GM23248 (cell line): ENCODE results near the gene ZFX. TPM values are rescaled to one million over a fixed set of nuclear protein-coding genes. Genes with fewer than 3 reads are reported as not detected.
A peak's percentile ranks its signal among the peaks of the same experiment; 100 is the strongest.

Experiments used
- DNase-seq: peaks from one replicate; pipeline ENCODE4 v3.0.0-alpha.2; 2015
- H2AFZ ChIP-seq: fragments of 200-600 bp; sonication (generic); 2 replicates; pipeline ENCODE4 v1.6.1; 2016; ENCODE audit warnings: antibody characterized with exemption
- H3F3A ChIP-seq: fragments of 200-600 bp; sonication (generic); 2 replicates; pipeline ENCODE4 v1.6.1; 2016; ENCODE audit warnings: mild to moderate bottlenecking, antibody characterized with exemption, mixed run types; ENCODE audit not compliant: insufficient read depth
- H3K27ac ChIP-seq: fragments of 200-600 bp; sonication (generic); 2 replicates; pipeline ENCODE4 v1.5.1; 2016; ENCODE audit warnings: mild to moderate bottlenecking
- H3K27me3 ChIP-seq: fragments of 200-600 bp; sonication (generic); replicated peaks from 2 replicates; pipeline ENCODE4 v1.6.1; 2016; ENCODE audit warnings: mild to moderate bottlenecking; ENCODE audit not compliant: insufficient read depth
- H3K36me3 ChIP-seq: fragments of 200-600 bp; sonication (generic); 2 replicates; pipeline ENCODE4 v1.6.1; 2016; ENCODE audit warnings: low read depth, mild to moderate bottlenecking
- H3K4me1 ChIP-seq: fragments of 200-600 bp; sonication (generic); 2 replicates; pipeline ENCODE4 v1.6.1; 2016; ENCODE audit warnings: mild to moderate bottlenecking; ENCODE audit not compliant: insufficient read depth
- H3K4me2 ChIP-seq: fragments of 200-600 bp; sonication (generic); one replicate; pipeline ENCODE4 v1.6.1; 2016; ENCODE audit warnings: mild to moderate bottlenecking; ENCODE audit not compliant: unreplicated experiment
- H3K4me3 ChIP-seq: fragments of 200-600 bp; sonication (generic); 2 replicates; pipeline ENCODE4 v1.5.1; 2016; ENCODE audit warnings: mild to moderate bottlenecking
- H3K79me2 ChIP-seq: fragments of 200-600 bp; sonication (generic); 2 replicates; pipeline ENCODE4 v1.6.1; 2016; ENCODE audit warnings: mild to moderate bottlenecking; ENCODE audit not compliant: insufficient read depth
- H3K9ac ChIP-seq: fragments of 200-600 bp; sonication (generic); 2 replicates; pipeline ENCODE4 v1.6.1; 2016; ENCODE audit warnings: mild to moderate bottlenecking
- H3K9me2 ChIP-seq: fragments of 200-600 bp; sonication (generic); 2 replicates; pipeline ENCODE4 v1.6.1; 2016; ENCODE audit warnings: mixed run types, mild to moderate bottlenecking, moderate library complexity; ENCODE audit not compliant: insufficient read depth
- H3K9me3 ChIP-seq: fragments of 200-600 bp; sonication (generic); one replicate; pipeline ENCODE4 v1.6.1; 2017; ENCODE audit warnings: low read depth
- H4K20me1 ChIP-seq: fragments of 200-600 bp; sonication (generic); 2 replicates; pipeline ENCODE4 v1.6.0; 2016; ENCODE audit not compliant: insufficient read depth
- EZH2 ChIP-seq: fragments of 200-600 bp; sonication (generic); IDR thresholded peaks from 2 replicates; pipeline ENCODE4 v1.6.1; 2018; ENCODE audit warnings: antibody characterized with exemption, mild to moderate bottlenecking; ENCODE audit not compliant: insufficient read depth, poor library complexity, severe bottlenecking
- EZH2phosphoT487 ChIP-seq: fragments of 200-600 bp; sonication (generic); IDR thresholded peaks from 2 replicates; pipeline ENCODE4 v1.6.1; 2018; ENCODE audit warnings: antibody characterized with exemption, moderate library complexity, mild to moderate bottlenecking, low read depth; ENCODE audit not compliant: insufficient read depth
- WGBS, 2 experiments: methylation state at CpG; one replicate each; pipeline ENCODE4 v1.1.6; 2015 to 2017; ENCODE audit warnings: low lambda C conversion rate in 2 of 2, low coverage in 1 of 2; ENCODE audit errors: missing lambda C conversion rate in 2 of 2; 5-methylcytosine and 5-hydroxymethylcytosine counted together
- in situ Hi-C: fragments of 300-500 bp; cut with MboI; formaldehyde crosslinking; loops from 2 replicates; pipeline ENCODE4 v1.15.0; 2020
- polyA plus RNA-seq: library from polyadenylated mRNA; unstranded; fragments of >200 nt; fragmentation: Nextera tagmentation; extraction: Ambion mirVana; gene quantifications from 2 replicates; pipeline ENCODE4 v1.2.1, GENCODE V29; 2016
- total RNA-seq: library from RNA; depleted of rRNA; stranded (reverse); fragments of >200 nt; shearing (Covaris generic); gene quantifications from 2 replicates; pipeline ENCODE4 v1.2.3, GENCODE V29; 2014

Gene ZFX
- total and polyA plus RNA-seq, 2 experiments from 2014 or later: 19.6 to 24.1 TPM

DNA sequence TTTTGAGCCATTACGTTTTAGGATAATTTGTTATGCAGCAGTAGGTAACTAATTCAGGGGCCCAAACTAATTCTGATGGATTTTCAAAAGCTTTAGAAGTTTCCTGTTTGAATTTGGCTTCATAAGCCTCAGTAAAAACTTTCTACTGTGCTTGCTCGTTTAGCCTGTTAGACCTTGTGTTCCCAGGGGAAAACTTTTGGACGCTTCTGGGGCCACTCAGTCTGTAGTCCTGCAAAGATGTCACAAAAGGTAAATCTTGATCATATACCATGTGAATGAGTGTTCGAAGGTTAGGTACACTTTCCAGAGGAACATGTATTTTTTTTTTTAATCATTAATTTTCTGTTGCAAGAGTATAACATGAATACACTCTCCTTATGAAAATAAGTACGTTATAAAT lies 93.7 kb downstream of the ZFX start:
- WGBS, 2 experiments: 19 to 24% methylated on average over 5 of the region's 5 CpGs
- DNase-seq: no peak
- TF ChIP-seq EZH2phosphoT487: no peak
- no peak for TF ChIP-seq EZH2
- Histone ChIP-seq H3K4me3 (no peak overlapping the region), H3K9ac (peak overlapping the region; percentile 65), H3K4me1 (peaks cover 34% of the 10 kb centered on the region), H3K36me3 (no peaks in the 10 kb centered on the region), H3K27ac (peak overlapping the region; percentile 84), H3K27me3 (no peaks in the 10 kb centered on the region), H3F3A (peaks cover 34% of the 10 kb centered on the region), H3K4me2 (peak overlapping the region; percentile 12), H3K9me3 (no peaks in the 10 kb centered on the region), H3K9me2 (no peaks in the 10 kb centered on the region), H2AFZ (peak overlapping the region; percentile 45; the same call in 1 of the 2 replicates), H4K20me1 (no peaks in the 10 kb centered on the region), H3K79me2 (no peaks in the 10 kb centered on the region)
- in situ Hi-C loops: loop anchor here (25.0 kb wide), 1 partner anchor 156 kb away; no protein-coding TSS in a partner anchor

DNA sequence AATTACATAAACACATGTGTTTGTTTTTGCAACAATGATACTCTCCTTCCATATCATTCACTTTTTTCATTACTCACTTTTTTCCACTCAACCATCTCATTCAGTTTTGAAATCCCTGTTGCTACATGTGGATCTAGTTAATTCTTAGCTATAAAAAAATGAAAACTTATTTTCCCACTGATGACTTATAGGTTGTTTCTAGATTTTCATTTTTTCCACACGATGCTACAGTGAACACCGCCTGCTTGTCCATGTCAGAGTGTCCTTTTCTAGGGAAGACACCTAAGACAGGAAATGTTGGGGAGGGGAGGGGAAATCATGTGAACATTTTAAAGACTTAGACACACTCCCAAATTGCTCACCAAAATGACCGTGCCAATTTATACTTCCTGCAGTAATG lies 94.2 kb downstream of the ZFX start:
- Histone ChIP-seq H3K9ac (peak overlapping the region; percentile 13; the same call in 1 of the 2 replicates), H4K20me1 (no peaks in the 10 kb centered on the region), H3K27ac (peak overlapping the region; percentile 84), H3K27me3 (no peaks in the 10 kb centered on the region), H3K9me3 (no peaks in the 10 kb centered on the region), H3K9me2 (no peaks in the 10 kb centered on the region), H3K4me1 (peaks cover 34% of the 10 kb centered on the region), H3F3A (peaks cover 34% of the 10 kb centered on the region), H3K4me3 (no peak overlapping the region), H2AFZ (no peak overlapping the region), H3K79me2 (no peaks in the 10 kb centered on the region), H3K36me3 (no peaks in the 10 kb centered on the region), H3K4me2 (peak overlapping the region; percentile 12)
- in situ Hi-C loops: loop anchor here (25.0 kb wide), 1 partner anchor 156 kb away; no protein-coding TSS in a partner anchor
- peak; percentile 72 for DNase-seq
- WGBS, 2 experiments: 6 to 9% methylated on average over 3 of the region's 3 CpGs
- no peak for TF ChIP-seq EZH2phosphoT487
- TF ChIP-seq EZH2: no peak

DNA sequence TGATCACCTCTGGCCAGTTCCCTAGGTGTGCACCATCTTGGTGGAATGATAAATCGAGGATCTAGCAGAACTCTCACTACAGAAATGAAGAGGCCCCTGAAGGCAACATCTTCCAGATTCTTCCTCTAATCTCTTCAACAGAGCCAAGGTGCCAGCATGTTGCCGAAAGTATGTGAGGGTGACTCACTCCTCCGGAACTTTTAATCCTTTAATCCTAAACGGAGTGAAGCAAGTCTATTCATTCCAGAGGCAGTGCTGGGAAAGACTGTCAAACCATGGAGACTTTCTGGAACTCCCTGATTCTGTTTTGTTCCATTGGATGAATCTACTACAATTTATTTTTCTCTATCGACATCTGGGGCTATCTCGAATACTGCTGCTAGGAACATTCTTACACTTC lies 95.7 kb downstream of the ZFX start:
- Histone ChIP-seq H3K36me3 (no peaks in the 10 kb centered on the region), H3K9ac (no peak overlapping the region), H3K4me3 (no peak overlapping the region), H2AFZ (no peak overlapping the region), H3K4me2 (peak overlapping the region; percentile 35), H3K27ac (peak overlapping the region; percentile 60), H3K27me3 (no peaks in the 10 kb centered on the region), H3F3A (peaks cover 34% of the 10 kb centered on the region), H3K9me2 (no peaks in the 10 kb centered on the region), H4K20me1 (no peaks in the 10 kb centered on the region), H3K79me2 (no peaks in the 10 kb centered on the region), H3K9me3 (no peaks in the 10 kb centered on the region), H3K4me1 (peaks cover 34% of the 10 kb centered on the region)
- DNase-seq: peak; percentile 82
- whole genome bisulfite sequencing, 2 experiments: 16 to 20% methylated on average over 6 of the region's 6 CpGs
- TF ChIP-seq EZH2 (no peak), EZH2phosphoT487 (no peak)
- in situ Hi-C loops: loop anchor here (25.0 kb wide), 1 partner anchor 158 kb away; no protein-coding TSS in a partner anchor

DNA sequence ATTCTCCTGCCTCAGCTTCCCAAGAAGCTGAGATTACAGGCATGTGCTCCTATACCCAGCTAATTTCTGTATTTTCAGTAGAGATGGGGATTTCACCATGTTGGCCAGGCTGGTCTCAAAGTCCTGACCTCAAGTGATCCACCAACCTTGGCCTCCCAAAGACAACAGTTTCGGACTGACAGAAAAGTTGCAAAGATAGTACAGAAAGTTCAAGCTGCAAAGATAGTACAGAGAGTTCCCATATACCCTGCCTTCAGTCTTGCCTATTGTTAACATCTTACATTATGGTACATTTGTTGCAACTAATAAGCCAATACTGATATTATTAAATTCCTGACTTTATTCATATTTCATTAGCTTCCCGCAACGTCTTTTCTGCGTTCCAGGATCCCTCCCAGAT lies 98.5 kb downstream of the ZFX start:
- Histone ChIP-seq H4K20me1 (no peaks in the 10 kb centered on the region), H2AFZ (no peak overlapping the region), H3K9ac (no peak overlapping the region), H3K4me1 (peaks cover 26% of the 10 kb centered on the region), H3K27me3 (no peaks in the 10 kb centered on the region), H3K4me3 (no peak overlapping the region), H3K27ac (no peak overlapping the region), H3F3A (peaks cover 32% of the 10 kb centered on the region), H3K36me3 (no peaks in the 10 kb centered on the region), H3K79me2 (no peaks in the 10 kb centered on the region), H3K9me2 (no peaks in the 10 kb centered on the region), H3K4me2 (no peak overlapping the region), H3K9me3 (no peaks in the 10 kb centered on the region)
- in situ Hi-C loops: loop anchor here (25.0 kb wide), 1 partner anchor 161 kb away; no protein-coding TSS in a partner anchor
- WGBS, 2 experiments: 98 to 100% methylated on average over 4 of the region's 4 CpGs
- DNase-seq: no peak
- TF ChIP-seq EZH2: no peak
- TF ChIP-seq EZH2phosphoT487: no peak
